Measurements from ENCODE around the gene NCAM1.

NCAM1 gene

GRCh38 chr11:112933970-112934369 is 27.2 kb upstream of the NCAM1 start:
- DNase-seq (no peak), ATAC-seq (ENCODE audit: insufficient read depth, low read depth) (no peak)
- Histone ChIP-seq H3K36me3 (ENCODE audit: insufficient read depth, low read length) (no peaks in the 10 kb centered on the region), H3K9me3 (ENCODE audit: insufficient read depth, low read length, severe bottlenecking) (no peaks in the 10 kb centered on the region), H2AFZ (ENCODE audit: low read depth, low read length) (no peak overlapping the region), H3K4me2 (ENCODE audit: insufficient read depth, low read length) (no peak overlapping the region), H3K27me3 (ENCODE audit: insufficient read depth, low read length, poor library complexity) (no peaks in the 10 kb centered on the region), H3K4me1 (ENCODE audit: insufficient read depth, low read length) (no peaks in the 10 kb centered on the region), H3K79me2 (ENCODE audit: insufficient read depth, low read length) (no peaks in the 10 kb centered on the region), H3K9ac (ENCODE audit: low read depth, low read length) (no peak overlapping the region), H4K20me1 (ENCODE audit: insufficient read depth, low read length) (no peaks in the 10 kb centered on the region), H3K4me3 (ENCODE audit: low read depth in 1 of 2, low read length in 2 of 2) (no peak overlapping the region), H3K27ac (ENCODE audit: low read length) (no peak overlapping the region)
- TF ChIP-seq CTCF (IDR thresholded peaks at IDR 0.05; ENCODE audit: borderline replicate concordance, extremely low read depth, low read length, poor library complexity, severe bottlenecking) = no peak
- no peak for TF ChIP-seq EZH2 (IDR thresholded peaks at IDR 0.05; ENCODE audit: borderline replicate concordance, low read depth, low read length, severe bottlenecking)

- no peak overlapping the region for H3K27ac ChIP-seq (ENCODE audit: low read length)
- no peak for DNase-seq
Measured at GRCh38 chr11:112941104-112941503, 20.1 kb upstream of the NCAM1 start.

GRCh38 chr11:112942966-112943643 is 18.1 kb upstream of the NCAM1 start:
- TF ChIP-seq EZH2 (IDR thresholded peaks at IDR 0.05; ENCODE audit: borderline replicate concordance, low read depth, low read length, severe bottlenecking) = no peak
- TF ChIP-seq CTCF (IDR thresholded peaks at IDR 0.05; ENCODE audit: borderline replicate concordance, extremely low read depth, low read length, poor library complexity, severe bottlenecking) = no peak
- Histone ChIP-seq H3K27ac (ENCODE audit: low read length) (no peak overlapping the region), H3K36me3 (ENCODE audit: insufficient read depth, low read length) (no peaks in the 10 kb centered on the region), H3K4me2 (ENCODE audit: insufficient read depth, low read length) (no peak overlapping the region), H3K4me3 (ENCODE audit: low read depth in 1 of 2, low read length in 2 of 2) (no peak overlapping the region), H2AFZ (ENCODE audit: low read depth, low read length) (no peak overlapping the region), H3K9ac (ENCODE audit: low read depth, low read length) (no peak overlapping the region), H3K27me3 (ENCODE audit: insufficient read depth, low read length, poor library complexity) (peaks cover 5% of the 10 kb centered on the region), H3K4me1 (ENCODE audit: insufficient read depth, low read length) (no peaks in the 10 kb centered on the region), H3K9me3 (ENCODE audit: insufficient read depth, low read length, severe bottlenecking) (no peaks in the 10 kb centered on the region), H4K20me1 (ENCODE audit: insufficient read depth, low read length) (no peaks in the 10 kb centered on the region), H3K79me2 (ENCODE audit: insufficient read depth, low read length) (no peaks in the 10 kb centered on the region)
- ATAC-seq (ENCODE audit: insufficient read depth, low read depth) = no peak
- DNase-seq = no peak

More at GRCh38 chr11:112941104-112941503, 20.1 kb upstream of the NCAM1 start:
- ATAC-seq (ENCODE audit: insufficient read depth, low read depth) = no peak
- Histone ChIP-seq H4K20me1 (ENCODE audit: insufficient read depth, low read length) (no peaks in the 10 kb centered on the region), H3K4me2 (ENCODE audit: insufficient read depth, low read length) (no peak overlapping the region), H3K4me1 (ENCODE audit: insufficient read depth, low read length) (no peaks in the 10 kb centered on the region), H3K9ac (ENCODE audit: low read depth, low read length) (no peak overlapping the region), H3K27me3 (ENCODE audit: insufficient read depth, low read length, poor library complexity) (peaks cover 2% of the 10 kb centered on the region), H3K4me3 (ENCODE audit: low read depth in 1 of 2, low read length in 2 of 2) (no peak overlapping the region), H2AFZ (ENCODE audit: low read depth, low read length) (no peak overlapping the region), H3K9me3 (ENCODE audit: insufficient read depth, low read length, severe bottlenecking) (no peaks in the 10 kb centered on the region), H3K79me2 (ENCODE audit: insufficient read depth, low read length) (no peaks in the 10 kb centered on the region), H3K36me3 (ENCODE audit: insufficient read depth, low read length) (no peaks in the 10 kb centered on the region)
- TF ChIP-seq EZH2 (IDR thresholded peaks at IDR 0.05; ENCODE audit: borderline replicate concordance, low read depth, low read length, severe bottlenecking) (no peak), CTCF (IDR thresholded peaks at IDR 0.05; ENCODE audit: borderline replicate concordance, extremely low read depth, low read length, poor library complexity, severe bottlenecking) (no peak)
